ENCODE results near the gene KY.

DNA sequence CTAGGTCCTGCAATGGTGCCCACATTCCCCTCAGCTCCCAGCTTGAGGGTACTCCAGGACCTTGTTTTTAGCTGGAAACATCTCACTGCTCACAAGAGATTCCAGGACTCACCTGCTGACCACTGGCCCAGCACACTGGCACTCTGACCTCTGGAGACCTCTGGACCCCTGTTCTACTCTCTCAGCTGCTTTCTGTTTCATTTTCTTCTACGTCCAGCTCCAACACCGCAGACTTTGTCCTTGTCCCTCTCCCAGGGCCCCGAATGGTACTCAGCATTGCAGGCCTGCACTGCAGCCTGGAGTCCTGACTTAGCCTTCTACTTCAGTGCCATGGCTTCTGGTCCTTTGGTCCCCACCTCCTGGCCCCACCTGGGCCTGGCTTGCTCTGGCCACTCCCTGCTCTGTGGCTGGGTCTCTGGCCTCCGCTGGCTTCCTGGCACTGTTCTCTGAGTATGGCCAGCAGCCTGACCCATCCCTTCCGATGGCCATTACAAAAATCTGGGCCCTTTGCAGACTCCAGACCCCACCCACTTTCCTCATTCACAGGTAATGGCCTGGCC, 27.9 kb downstream of the KY start:
- TF ChIP-seq, protein P1, sequence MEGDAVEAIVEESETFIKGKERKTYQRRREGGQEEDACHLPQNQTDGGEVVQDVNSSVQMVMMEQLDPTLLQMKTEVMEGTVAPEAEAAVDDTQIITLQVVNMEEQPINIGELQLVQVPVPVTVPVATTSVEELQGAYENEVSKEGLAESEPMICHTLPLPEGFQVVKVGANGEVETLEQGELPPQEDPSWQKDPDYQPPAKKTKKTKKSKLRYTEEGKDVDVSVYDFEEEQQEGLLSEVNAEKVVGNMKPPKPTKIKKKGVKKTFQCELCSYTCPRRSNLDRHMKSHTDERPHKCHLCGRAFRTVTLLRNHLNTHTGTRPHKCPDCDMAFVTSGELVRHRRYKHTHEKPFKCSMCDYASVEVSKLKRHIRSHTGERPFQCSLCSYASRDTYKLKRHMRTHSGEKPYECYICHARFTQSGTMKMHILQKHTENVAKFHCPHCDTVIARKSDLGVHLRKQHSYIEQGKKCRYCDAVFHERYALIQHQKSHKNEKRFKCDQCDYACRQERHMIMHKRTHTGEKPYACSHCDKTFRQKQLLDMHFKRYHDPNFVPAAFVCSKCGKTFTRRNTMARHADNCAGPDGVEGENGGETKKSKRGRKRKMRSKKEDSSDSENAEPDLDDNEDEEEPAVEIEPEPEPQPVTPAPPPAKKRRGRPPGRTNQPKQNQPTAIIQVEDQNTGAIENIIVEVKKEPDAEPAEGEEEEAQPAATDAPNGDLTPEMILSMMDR (IDR thresholded peaks at IDR 0.05): no peak
- no peak for TF ChIP-seq POLR2A (IDR thresholded peaks at IDR 0.05)
